Measurements from ENCODE around the gene CLTC.
"Not testable (repeated sequence)": the region's sequence is repeated elsewhere in the genome, so short reads cannot be mapped to it uniquely, and the experiment has no call there.

Gene CLTC

GRCh38 chr17:59619298-59620063, at the start of gene CLTC:
Gene CLTC, plus strand, starts transcription at chr17:59619895. Its CDS starts 237 bp downstream, at chr17:59620132.
- peak; percentile 83 to 90 (median 87) for DNase-seq (ENCODE audit: low read depth in 3 of 3)

DNA sequence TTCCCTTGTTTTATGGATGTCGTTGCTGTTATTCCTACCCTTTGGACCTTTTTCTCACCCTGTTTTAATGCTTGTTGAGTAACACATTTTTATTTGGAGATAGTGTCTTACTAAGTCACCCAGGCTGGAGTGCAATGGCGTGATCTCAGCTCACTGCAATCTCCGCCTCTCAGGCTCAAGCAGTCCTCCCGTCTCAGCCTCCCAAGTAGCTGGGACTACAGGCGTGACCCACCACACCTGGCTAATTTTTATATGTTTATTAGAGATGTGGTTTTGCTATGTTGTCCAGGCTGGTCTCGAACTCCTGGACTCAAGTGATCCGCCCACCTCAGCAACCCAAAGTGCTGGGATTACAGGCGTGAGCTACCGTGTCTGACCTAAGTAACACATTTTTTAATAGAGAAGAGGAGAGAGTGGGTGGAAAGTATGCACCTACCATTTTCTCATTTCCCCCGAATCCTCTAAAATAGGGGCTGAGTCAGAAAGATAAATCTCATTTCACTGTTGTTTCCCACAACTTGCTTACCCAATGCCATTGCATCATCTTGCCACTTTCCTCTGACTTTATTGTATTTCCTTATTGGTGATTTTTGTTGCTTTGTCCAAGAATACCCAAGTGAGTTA, 47.3 kb upstream of the CLTC start:
- DNase-seq (ENCODE audit: low read depth in 3 of 3) = peak in 1 of 3 experiments; percentile 11

DNA sequence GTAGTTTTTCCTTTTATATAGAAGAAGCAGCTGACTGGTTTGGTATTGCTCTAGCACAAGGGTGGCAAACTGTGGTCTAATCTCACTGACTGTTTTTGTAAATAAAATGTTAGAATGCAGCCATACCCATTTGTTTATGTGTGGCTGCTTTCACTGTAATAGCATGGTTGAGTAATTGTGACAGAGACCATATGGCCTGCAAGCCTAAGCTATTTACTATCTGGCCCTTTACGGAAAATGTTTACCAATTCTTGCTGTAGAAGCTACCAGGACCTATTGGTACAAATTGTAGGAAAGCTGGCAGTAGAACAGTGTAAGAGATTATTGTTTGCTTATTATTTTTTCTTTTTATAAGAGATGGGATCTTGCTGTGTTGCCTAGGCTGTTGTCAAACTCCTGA, 35.5 kb upstream of the CLTC start:
- DNase-seq (ENCODE audit: low read depth in 3 of 3) = not testable (repeated sequence)

DNA sequence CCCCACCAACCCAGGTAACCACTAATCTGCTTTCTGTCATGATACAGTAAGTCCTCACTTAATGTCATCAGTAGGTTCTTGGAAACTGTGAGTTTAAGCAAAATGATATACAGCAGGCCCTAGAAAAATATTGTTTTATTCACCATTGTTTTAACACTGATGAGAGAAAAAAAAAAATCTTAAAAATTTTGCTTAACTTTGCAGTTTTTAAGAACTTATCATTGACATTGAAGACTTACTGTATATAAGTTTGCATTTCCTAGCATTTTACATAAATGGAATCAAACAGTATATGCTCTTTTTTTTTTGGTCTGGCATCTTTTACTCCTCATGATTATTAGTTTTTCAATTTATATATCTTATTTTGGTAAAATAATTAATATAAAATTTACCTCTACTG, 19.5 kb upstream of the CLTC start:
- DNase-seq (ENCODE audit: low read depth in 3 of 3) = no peak

- DNase-seq (ENCODE audit: low read depth in 3 of 3) = no peak
Measured at GRCh38 chr17:59601130-59601529, 18.6 kb upstream of the CLTC start.

- DNase-seq (ENCODE audit: low read depth in 3 of 3) = no peak
Measured at GRCh38 chr17:59607061-59607460, 12.6 kb upstream of the CLTC start.

DNA sequence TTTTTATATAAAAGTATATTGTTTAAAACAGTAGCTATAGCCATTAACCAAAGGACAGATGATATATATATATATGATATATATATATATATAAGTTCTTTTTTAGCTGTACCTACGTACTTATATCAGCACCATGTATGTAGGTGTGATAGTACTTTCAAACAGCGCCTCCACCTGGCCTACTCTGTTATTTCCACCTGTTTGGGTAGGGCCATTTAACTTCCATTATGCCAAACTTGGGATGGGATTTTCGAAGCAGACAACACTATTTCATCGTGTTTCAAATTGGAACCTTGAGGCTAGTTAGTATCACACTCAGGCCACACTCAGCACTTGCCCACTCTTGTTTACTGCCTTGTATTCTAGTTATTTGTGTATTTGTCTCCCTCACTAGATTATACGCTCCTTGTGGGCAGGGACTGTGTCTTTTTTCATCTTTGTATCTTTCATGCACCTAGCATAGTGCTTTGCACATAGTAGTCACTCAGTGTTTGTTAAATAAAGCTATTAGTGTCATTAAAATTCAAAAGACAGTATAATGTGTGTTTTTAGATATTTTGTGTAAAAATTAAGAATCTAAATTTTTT, 11.8 kb upstream of the CLTC start:
- DNase-seq (ENCODE audit: low read depth in 3 of 3) = peak in 1 of 3 experiments; percentile 12

DNA sequence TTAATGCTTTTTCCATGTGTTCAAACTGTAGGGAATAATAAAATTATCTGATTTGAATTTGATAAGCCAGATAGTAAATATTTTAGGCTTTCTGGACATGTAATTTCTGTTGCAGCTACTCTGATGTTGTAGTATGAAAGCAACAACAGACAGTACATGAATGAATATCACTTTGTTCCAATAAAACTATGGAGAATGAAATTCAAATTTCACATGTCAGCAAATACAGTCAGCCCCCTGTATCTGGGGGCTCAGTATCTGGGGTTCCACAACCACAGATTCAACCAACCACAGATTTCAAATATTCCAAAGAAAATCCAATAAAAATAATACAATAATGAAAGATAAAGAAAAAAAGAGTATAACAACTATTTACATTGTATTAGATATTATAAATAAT, 8.2 kb upstream of the CLTC start:
- DNase-seq (ENCODE audit: low read depth in 3 of 3) = no peak

GRCh38 chr17:59616253-59616920, 3.3 kb upstream of the CLTC start:
- no peak for DNase-seq (ENCODE audit: low read depth in 3 of 3)

DNA sequence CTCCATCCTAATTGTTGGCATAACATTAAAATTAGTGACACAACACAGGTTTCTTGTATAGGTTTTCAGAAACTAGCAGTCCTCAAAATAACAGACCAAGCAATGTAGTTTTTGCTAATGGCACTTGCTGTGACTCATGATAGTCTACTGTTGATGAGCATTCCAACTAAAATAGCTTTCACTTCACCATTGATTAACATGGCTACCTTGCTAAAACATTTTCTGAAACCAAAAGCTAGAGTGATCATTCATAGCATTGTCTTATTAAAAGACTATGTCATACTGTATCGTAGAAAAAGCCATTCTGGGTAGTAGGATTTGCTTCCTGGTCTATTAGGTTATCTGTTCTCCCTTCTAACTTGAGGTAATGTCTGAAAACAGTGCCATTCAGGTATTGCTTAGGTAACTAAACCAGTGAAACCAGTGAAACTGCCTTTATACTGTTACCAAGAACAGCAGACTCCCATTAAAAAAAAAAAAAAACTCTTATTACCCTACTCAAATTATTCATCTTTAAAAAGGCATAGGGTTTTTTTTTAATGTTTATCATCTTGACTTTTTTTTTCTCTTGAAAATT, 2.5 kb upstream of the CLTC start:
- DNase-seq (ENCODE audit: low read depth in 3 of 3) = no peak

GRCh38 chr17:59619035-59619297, 729 bp upstream of the CLTC start:
- DNase-seq (ENCODE audit: low read depth in 3 of 3) = no peak

GRCh38 chr17:59620064-59620359, 317 bp downstream of the CLTC start:
- DNase-seq (ENCODE audit: low read depth in 3 of 3) = no peak

DNA sequence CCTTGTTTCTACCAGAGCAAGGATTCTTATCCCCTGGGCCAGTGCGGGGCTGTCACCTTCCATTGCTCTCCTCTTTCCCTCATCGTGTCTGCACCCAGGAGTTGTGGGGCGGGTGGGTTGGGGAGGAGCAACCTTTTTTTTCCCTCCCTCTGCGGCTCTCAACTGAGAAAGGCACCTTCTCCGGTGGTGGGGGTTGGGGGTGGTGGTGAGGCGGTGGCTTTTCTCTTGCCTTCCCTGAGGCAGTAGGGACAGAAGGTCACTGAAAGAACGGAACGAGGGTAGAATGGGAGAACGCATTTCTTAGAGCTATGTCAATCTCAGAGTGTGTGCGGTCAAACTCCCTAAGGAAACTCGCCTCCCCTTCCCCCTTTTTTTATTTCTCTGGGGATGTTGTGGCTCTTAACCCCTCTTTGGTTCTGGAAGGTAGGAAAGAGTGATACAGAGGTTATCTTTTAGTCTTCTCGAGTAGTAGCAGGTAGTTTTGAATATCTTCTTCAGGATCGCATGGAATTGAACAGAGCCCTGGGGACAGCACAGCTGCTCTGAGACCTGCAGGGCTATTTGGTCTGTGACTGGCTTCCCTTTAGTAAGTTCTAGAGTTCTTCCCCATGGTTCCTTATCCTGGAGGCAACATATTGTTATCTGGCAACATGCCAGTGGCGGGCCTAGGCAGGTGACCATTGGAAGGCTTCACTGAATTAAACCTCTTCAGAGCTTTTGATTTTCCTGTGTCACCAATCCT, 994 bp downstream of the CLTC start:
- peak; percentile 12 to 63 (median 19) for DNase-seq (ENCODE audit: low read depth in 3 of 3)

DNA sequence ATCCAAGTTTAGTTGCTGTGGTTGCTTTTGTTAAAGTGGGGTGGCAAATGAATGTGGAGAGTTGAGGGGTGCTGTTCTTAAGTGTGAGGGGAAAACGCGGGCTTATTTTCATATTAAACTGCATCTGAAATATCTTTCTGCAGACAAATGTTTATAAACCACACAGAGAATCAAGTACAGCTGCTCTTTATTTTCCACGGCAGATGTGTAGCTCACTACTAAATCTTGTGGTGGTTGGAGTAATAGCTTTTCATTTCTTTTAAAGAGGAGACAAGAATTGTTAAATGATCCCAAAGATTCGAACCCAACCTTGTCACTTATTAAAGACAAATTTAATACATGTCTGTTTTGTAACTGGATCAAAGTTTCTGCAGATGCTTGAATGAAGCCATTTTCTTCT, 2.1 kb downstream of the CLTC start:
- DNase-seq (ENCODE audit: low read depth in 3 of 3) = no peak

GRCh38 chr17:59623151-59623550, 3.5 kb downstream of the CLTC start:
- no peak for DNase-seq (ENCODE audit: low read depth in 3 of 3)

- no peak for DNase-seq (ENCODE audit: low read depth in 3 of 3)
Measured at GRCh38 chr17:59626756-59627155, 7.1 kb downstream of the CLTC start.

DNA sequence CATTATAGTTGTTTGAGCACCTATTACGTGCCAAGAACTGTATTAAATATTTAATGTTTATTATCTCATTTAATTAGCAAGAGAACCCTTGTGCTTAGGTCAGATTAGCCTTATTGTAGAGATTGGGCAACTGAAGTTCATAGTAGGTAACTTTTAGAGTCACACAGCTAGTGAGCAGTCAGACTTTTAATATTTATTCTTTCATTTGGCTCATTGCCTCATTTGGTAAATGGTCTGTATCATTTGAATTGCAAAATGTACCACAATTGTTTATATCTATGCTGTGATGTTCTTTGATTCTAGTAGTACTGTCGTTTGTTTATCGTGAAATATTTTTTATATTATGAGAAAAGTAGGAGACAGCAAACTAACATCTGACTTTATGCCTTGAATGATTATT, 7.6 kb downstream of the CLTC start:
- DNase-seq (ENCODE audit: low read depth in 3 of 3) = no peak

DNA sequence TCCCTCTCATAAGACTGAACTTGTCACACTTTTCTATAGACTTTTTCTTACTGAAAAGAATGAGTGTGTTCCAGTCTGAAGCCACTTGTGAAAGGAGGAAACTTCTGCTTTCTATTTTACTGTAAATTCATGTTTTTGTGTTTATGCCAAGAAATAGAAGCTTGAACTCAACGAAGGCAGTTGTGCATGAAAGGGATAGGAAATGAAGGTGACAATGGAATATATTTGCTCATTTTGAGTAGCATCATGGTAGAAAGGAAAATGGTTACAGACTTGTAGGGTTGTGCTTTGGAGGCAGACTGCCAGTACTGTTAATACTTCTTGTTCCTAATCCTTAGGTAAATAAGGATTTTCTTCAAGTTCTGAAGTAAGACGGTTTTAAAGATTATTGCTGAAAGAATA, 8.1 kb downstream of the CLTC start:
- no peak for DNase-seq (ENCODE audit: low read depth in 3 of 3)

GRCh38 chr17:59629174-59629573, 9.5 kb downstream of the CLTC start:
- no peak for DNase-seq (ENCODE audit: low read depth in 3 of 3)

- DNase-seq (ENCODE audit: low read depth in 3 of 3) = no peak
Measured at GRCh38 chr17:59631276-59631675, 11.6 kb downstream of the CLTC start.

DNA sequence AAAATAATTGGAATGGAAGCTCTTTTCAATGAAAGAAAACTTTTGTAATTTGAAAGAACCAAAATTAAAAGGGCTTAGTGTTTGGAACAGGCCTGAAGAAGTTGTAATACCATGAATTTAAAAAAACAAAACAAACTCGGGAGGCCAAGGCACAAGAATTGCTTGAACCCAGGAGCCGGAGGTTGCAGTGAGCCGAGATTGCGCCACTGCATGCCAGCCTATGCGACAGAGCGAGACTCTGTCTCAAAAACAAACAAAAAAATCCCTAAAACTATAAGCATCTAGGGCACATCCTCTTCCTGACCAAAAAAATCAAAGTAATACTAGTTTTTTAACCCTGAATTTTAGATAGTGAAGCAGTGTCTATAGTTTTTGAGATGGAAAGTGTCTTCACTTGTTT, 12.7 kb downstream of the CLTC start:
- DNase-seq (ENCODE audit: low read depth in 3 of 3) = no peak

Data from stimulated activated CD4-positive, alpha-beta T cell treated with anti-CD3 and anti-CD28 coated beads, TNF-alpha, amount 100 ng/mL, for 24 hours (primary cell).